ENCODE data around the gene CNTNAP1.

The CNTNAP1 gene

GRCh38 chr17:42683407-42684034, 1.2 kb downstream of the CNTNAP1 start:
- Histone ChIP-seq H3K36me3 (ENCODE audit: insufficient read depth, low read length) (no peaks in the 10 kb centered on the region), H2AFZ (ENCODE audit: low read length) (no peak overlapping the region), H4K20me1 (ENCODE audit: insufficient read depth, low read length, poor library complexity, severe bottlenecking) (no peaks in the 10 kb centered on the region), H3K9me3 (ENCODE audit: insufficient read depth, low read depth, low read length) (no peaks in the 10 kb centered on the region), H3K4me2 (ENCODE audit: low read depth, low read length, poor library complexity, severe bottlenecking) (no peak overlapping the region), H3K79me2 (ENCODE audit: insufficient read depth, low read length) (peaks cover 5% of the 10 kb centered on the region; the same call in 1 of the 2 replicates), H3F3A (ENCODE audit: low read depth) (peaks cover 2% of the 10 kb centered on the region; the same call in 1 of the 2 replicates), H3K27me3 (ENCODE audit: insufficient read depth, low read length, poor library complexity, severe bottlenecking) (no peaks in the 10 kb centered on the region), H3K4me3 (ENCODE audit: low read length, poor library complexity, severe bottlenecking) (no peak overlapping the region), H3K4me1 (ENCODE audit: insufficient read depth, low read length, poor library complexity, severe bottlenecking) (peaks cover 28% of the 10 kb centered on the region), H3K9ac (ENCODE audit: low read depth, low read length, poor library complexity, severe bottlenecking) (no peak overlapping the region), H3K9me2 (replicated peaks; ENCODE audit: low read depth, low read length) (no peaks in the 10 kb centered on the region)
- TF ChIP-seq EZH2phosphoT487 (IDR thresholded peaks at IDR 0.05; ENCODE audit: borderline replicate concordance), result no peak
- TF ChIP-seq, protein P1, sequence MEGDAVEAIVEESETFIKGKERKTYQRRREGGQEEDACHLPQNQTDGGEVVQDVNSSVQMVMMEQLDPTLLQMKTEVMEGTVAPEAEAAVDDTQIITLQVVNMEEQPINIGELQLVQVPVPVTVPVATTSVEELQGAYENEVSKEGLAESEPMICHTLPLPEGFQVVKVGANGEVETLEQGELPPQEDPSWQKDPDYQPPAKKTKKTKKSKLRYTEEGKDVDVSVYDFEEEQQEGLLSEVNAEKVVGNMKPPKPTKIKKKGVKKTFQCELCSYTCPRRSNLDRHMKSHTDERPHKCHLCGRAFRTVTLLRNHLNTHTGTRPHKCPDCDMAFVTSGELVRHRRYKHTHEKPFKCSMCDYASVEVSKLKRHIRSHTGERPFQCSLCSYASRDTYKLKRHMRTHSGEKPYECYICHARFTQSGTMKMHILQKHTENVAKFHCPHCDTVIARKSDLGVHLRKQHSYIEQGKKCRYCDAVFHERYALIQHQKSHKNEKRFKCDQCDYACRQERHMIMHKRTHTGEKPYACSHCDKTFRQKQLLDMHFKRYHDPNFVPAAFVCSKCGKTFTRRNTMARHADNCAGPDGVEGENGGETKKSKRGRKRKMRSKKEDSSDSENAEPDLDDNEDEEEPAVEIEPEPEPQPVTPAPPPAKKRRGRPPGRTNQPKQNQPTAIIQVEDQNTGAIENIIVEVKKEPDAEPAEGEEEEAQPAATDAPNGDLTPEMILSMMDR (conservative IDR thresholded peaks at IDR 0.05; ENCODE audit: low read length), result no peak

- Histone ChIP-seq H3F3A (ENCODE audit: low read depth) (no peaks in the 10 kb centered on the region), H3K9me2 (replicated peaks; ENCODE audit: low read depth, low read length) (no peaks in the 10 kb centered on the region), H4K20me1 (ENCODE audit: insufficient read depth, low read length, poor library complexity, severe bottlenecking) (no peaks in the 10 kb centered on the region), H3K4me3 (ENCODE audit: low read length, poor library complexity, severe bottlenecking) (no peak overlapping the region), H3K4me2 (ENCODE audit: low read depth, low read length, poor library complexity, severe bottlenecking) (no peak overlapping the region), H3K79me2 (ENCODE audit: insufficient read depth, low read length) (peaks cover 5% of the 10 kb centered on the region; the same call in 1 of the 2 replicates), H3K27me3 (ENCODE audit: insufficient read depth, low read length, poor library complexity, severe bottlenecking) (no peaks in the 10 kb centered on the region), H3K36me3 (ENCODE audit: insufficient read depth, low read length) (no peaks in the 10 kb centered on the region), H3K9me3 (ENCODE audit: insufficient read depth, low read depth, low read length) (no peaks in the 10 kb centered on the region), H2AFZ (ENCODE audit: low read length) (no peak overlapping the region), H3K4me1 (ENCODE audit: insufficient read depth, low read length, poor library complexity, severe bottlenecking) (peaks cover 19% of the 10 kb centered on the region), H3K9ac (ENCODE audit: low read depth, low read length, poor library complexity, severe bottlenecking) (no peak overlapping the region)
- TF ChIP-seq EZH2phosphoT487 (IDR thresholded peaks at IDR 0.05; ENCODE audit: borderline replicate concordance), result no peak
- TF ChIP-seq, protein P1 (conservative IDR thresholded peaks at IDR 0.05; ENCODE audit: low read length), result no peak
Measured at GRCh38 chr17:42684929-42685556, 2.7 kb downstream of the CNTNAP1 start.

GRCh38 chr17:42685831-42686230, 3.5 kb downstream of the CNTNAP1 start:
- Histone ChIP-seq H2AFZ (ENCODE audit: low read length) (no peak overlapping the region), H3F3A (ENCODE audit: low read depth) (no peaks in the 10 kb centered on the region), H3K4me2 (ENCODE audit: low read depth, low read length, poor library complexity, severe bottlenecking) (no peak overlapping the region), H3K27me3 (ENCODE audit: insufficient read depth, low read length, poor library complexity, severe bottlenecking) (no peaks in the 10 kb centered on the region), H3K4me1 (ENCODE audit: insufficient read depth, low read length, poor library complexity, severe bottlenecking) (peaks cover 12% of the 10 kb centered on the region), H3K4me3 (ENCODE audit: low read length, poor library complexity, severe bottlenecking) (no peak overlapping the region), H3K36me3 (ENCODE audit: insufficient read depth, low read length) (no peaks in the 10 kb centered on the region), H3K9ac (ENCODE audit: low read depth, low read length, poor library complexity, severe bottlenecking) (no peak overlapping the region), H3K79me2 (ENCODE audit: insufficient read depth, low read length) (no peaks in the 10 kb centered on the region), H3K9me3 (ENCODE audit: insufficient read depth, low read depth, low read length) (no peaks in the 10 kb centered on the region), H3K9me2 (replicated peaks; ENCODE audit: low read depth, low read length) (no peaks in the 10 kb centered on the region), H4K20me1 (ENCODE audit: insufficient read depth, low read length, poor library complexity, severe bottlenecking) (no peaks in the 10 kb centered on the region)
- TF ChIP-seq, protein P1 (conservative IDR thresholded peaks at IDR 0.05; ENCODE audit: low read length), result no peak
- no peak for TF ChIP-seq EZH2phosphoT487 (IDR thresholded peaks at IDR 0.05; ENCODE audit: borderline replicate concordance)
